Endodermal cell (in vitro differentiated cells): ENCODE results near the gene CD53. TPM values are rescaled to one million over a fixed set of nuclear protein-coding genes. Genes with fewer than 3 reads are reported as not detected.

ENCODE experiments used
- DNase-seq: peaks from one replicate; pipeline ENCODE4 v3.0.0-alpha.2; 2017
- H3K27ac ChIP-seq: 2 replicates; pipeline ENCODE4 v1.5.1; 2013; ENCODE audit warnings: mild to moderate bottlenecking, low read depth, low read length, moderate library complexity
- H3K27me3 ChIP-seq: 2 replicates; pipeline ENCODE4 v1.6.1; 2013; ENCODE audit warnings: mild to moderate bottlenecking, low read length, moderate library complexity; ENCODE audit not compliant: insufficient read depth, control insufficient read depth, poor library complexity, severe bottlenecking
- H3K36me3 ChIP-seq: 2 replicates; pipeline ENCODE4 v1.7.0; 2013; ENCODE audit warnings: mild to moderate bottlenecking, low read length, moderate library complexity; ENCODE audit not compliant: control insufficient read depth, insufficient read depth
- H3K4me1 ChIP-seq: one replicate; pipeline ENCODE4 v1.7.0; 2013; ENCODE audit warnings: low read length; ENCODE audit not compliant: control insufficient read depth, insufficient read depth
- H3K4me3 ChIP-seq: 2 replicates; pipeline ENCODE4 v1.5.1; 2013; ENCODE audit warnings: mild to moderate bottlenecking, low read length, moderate library complexity
- H3K9ac ChIP-seq: 2 replicates; pipeline ENCODE4 v1.6.1; 2013; ENCODE audit warnings: mild to moderate bottlenecking, low read length, moderate library complexity; ENCODE audit not compliant: poor library complexity, severe bottlenecking; ENCODE audit errors: extremely low read depth
- H3K9me3 ChIP-seq: 2 replicates; pipeline ENCODE4 v1.6.1; 2013; ENCODE audit warnings: mild to moderate bottlenecking, low read length, moderate library complexity; ENCODE audit not compliant: control insufficient read depth
- H3K27ac Mint-ChIP-seq: 2 replicates; pipeline ENCODE4 v1.8.0; 2020; ENCODE audit warnings: mixed read lengths
- H3K27me3 Mint-ChIP-seq: 2 replicates; pipeline ENCODE4 v1.8.0; 2021; ENCODE audit warnings: mild to moderate bottlenecking, mixed read lengths; ENCODE audit not compliant: insufficient read depth
- H3K36me3 Mint-ChIP-seq: 2 replicates; pipeline ENCODE4 v1.8.0; 2020; ENCODE audit warnings: low read depth, mixed read lengths
- H3K4me1 Mint-ChIP-seq: 2 replicates; pipeline ENCODE4 v1.8.0; 2020; ENCODE audit warnings: mixed read lengths
- H3K4me3 Mint-ChIP-seq: 2 replicates; pipeline ENCODE4 v1.8.0; 2020; ENCODE audit warnings: mild to moderate bottlenecking, moderate library complexity, mixed read lengths
- H3K9me3 Mint-ChIP-seq: 2 replicates; pipeline ENCODE4 v1.8.0; 2020; ENCODE audit warnings: mild to moderate bottlenecking, mixed read lengths
- WGBS, 2 experiments: methylation state at CpG; one replicate each; pipeline versions ENCODE4 v1.1.5 to v1.1.7; 2013; ENCODE audit warnings: missing lambda C conversion rate in 2 of 2, mixed read lengths in 1 of 2; ENCODE audit not compliant: insufficient coverage in 1 of 2, insufficient read length in 1 of 2; 5-methylcytosine and 5-hydroxymethylcytosine counted together
- total RNA-seq, 2 donors: library from RNA; stranded (reverse); fragmentation: NEBNext Ultra II Directional in 1 of 2; extraction: Animal tissue kit (Norgen Biotek cat#: 25700) in 1 of 2; gene quantifications; 2 replicates in 1 of 2; 3 replicates in 1 of 2; pipeline ENCODE4 v1.2.1, GENCODE V29; 2021
- TF ChIP-seq, protein P1 (sequence below): fragments of 200-600 bp; sonication (generic); conservative IDR thresholded peaks from 2 replicates; pipeline ENCODE4 v1.5.0; 2021; ENCODE audit warnings: antibody characterized with exemption, mild to moderate bottlenecking

CD53 gene
- total RNA-seq, 2 donors from 2014 or later, result not detected

DNA sequence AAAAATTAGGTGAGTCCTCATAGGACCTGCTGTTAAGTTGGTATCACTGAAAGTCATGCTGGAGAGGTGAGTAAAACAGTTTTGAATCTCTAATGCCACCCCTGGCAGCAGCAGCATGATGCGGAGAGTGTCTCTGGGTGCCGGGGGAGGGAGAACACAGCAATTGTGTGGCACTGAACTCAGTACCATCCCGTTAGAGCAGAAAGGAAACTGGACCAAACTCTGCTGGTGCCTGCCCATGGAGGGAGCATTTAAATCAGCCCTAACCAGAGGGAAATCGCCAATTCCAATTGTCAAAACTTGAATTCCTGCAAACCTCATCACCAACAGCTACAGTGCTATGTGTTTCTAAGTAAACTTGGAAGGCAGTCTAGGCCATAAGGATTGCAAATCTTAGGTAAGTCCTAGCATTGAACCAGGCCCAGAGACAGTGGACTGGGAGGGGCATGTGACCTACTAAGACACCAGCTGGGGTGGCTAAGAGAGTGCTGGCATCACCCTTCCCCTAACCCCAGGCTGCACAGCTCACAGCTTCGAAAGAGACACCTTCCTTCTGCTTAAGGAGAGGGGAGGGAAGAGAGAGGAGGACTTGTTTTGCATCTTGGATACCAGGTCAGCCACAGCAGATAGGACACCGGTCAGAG is 30.0 kb downstream of the CD53 start:
- Mint-ChIP-seq H3K4me1 (no peaks in the 10 kb centered on the region), H3K36me3 (no peaks in the 10 kb centered on the region), H3K27ac (no peak overlapping the region), H3K4me3 (no peak overlapping the region), H3K27me3 (no peaks in the 10 kb centered on the region), H3K9me3 (no peaks in the 10 kb centered on the region)
- Histone ChIP-seq H3K27ac (no peak overlapping the region), H3K36me3 (no peaks in the 10 kb centered on the region), H3K27me3 (no peaks in the 10 kb centered on the region), H3K9ac (no peak overlapping the region), H3K4me3 (no peak overlapping the region), H3K4me1 (peaks cover 6% of the 10 kb centered on the region), H3K9me3 (no peaks in the 10 kb centered on the region)
- TF ChIP-seq, protein P1, sequence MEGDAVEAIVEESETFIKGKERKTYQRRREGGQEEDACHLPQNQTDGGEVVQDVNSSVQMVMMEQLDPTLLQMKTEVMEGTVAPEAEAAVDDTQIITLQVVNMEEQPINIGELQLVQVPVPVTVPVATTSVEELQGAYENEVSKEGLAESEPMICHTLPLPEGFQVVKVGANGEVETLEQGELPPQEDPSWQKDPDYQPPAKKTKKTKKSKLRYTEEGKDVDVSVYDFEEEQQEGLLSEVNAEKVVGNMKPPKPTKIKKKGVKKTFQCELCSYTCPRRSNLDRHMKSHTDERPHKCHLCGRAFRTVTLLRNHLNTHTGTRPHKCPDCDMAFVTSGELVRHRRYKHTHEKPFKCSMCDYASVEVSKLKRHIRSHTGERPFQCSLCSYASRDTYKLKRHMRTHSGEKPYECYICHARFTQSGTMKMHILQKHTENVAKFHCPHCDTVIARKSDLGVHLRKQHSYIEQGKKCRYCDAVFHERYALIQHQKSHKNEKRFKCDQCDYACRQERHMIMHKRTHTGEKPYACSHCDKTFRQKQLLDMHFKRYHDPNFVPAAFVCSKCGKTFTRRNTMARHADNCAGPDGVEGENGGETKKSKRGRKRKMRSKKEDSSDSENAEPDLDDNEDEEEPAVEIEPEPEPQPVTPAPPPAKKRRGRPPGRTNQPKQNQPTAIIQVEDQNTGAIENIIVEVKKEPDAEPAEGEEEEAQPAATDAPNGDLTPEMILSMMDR, result no peak
- DNase-seq, result no peak
- 81 to 88% methylated on average over 4 to 6 of the region's 6 CpGs for WGBS, 2 experiments

DNA sequence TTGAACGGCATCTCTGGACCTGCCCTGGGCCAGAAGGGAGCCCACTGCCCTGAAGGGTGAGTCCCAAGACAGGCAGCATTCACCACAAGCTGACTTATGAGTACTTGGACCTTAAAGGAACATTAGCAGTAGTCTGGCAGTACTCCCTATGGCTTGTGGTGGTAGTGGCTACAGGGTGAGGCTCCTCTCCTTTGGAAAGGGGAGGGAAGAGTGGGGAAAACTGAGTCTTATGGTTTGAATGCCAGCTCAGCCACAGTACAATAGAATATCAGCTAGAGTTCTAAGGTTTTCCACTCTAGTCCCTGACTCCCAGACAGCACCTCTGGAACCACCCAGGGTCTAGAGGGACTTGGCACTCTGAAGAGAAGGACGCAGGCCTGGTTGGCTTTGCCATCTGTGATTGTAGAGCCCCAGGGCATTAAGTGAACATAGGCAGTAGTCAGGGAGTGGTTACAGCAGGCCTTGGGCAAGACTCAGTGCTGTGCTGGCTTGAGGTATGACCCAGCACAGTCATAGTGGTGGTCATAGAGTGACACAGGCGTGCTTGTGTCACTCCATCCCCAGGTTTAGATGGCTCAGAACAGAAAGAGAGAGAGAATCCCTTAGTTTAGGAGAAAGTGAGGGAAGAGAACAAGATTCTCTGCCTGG is 31.0 kb downstream of the CD53 start:
- Histone ChIP-seq H3K9me3 (no peaks in the 10 kb centered on the region), H3K27me3 (no peaks in the 10 kb centered on the region), H3K36me3 (no peaks in the 10 kb centered on the region), H3K27ac (no peak overlapping the region), H3K4me1 (peaks cover 2% of the 10 kb centered on the region), H3K9ac (no peak overlapping the region), H3K4me3 (no peak overlapping the region)
- TF ChIP-seq, protein P1, result no peak
- Mint-ChIP-seq H3K4me3 (no peak overlapping the region), H3K27me3 (no peaks in the 10 kb centered on the region), H3K36me3 (no peaks in the 10 kb centered on the region), H3K4me1 (no peaks in the 10 kb centered on the region), H3K9me3 (no peaks in the 10 kb centered on the region), H3K27ac (no peak overlapping the region)
- DNase-seq, result no peak
- 67 to 93% methylated on average over 1 to 3 of the region's 3 CpGs for WGBS, 2 experiments

DNA sequence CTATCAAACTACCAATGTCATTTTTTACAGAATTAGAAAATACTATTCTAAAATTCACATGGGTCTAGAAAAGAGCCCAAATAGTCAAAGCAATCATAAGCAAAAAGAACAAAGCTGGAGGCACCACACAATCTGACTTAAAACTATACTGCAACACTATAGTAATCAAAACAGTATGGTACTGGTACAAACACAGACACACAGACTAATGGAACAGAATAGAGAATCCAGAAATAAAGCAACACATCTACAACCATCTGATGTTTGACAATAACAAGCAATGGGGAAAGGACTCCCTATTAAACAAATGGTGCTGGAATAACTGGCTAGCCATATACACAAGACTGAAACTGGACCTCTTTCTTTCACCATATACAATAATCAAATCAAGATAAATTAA is 39.8 kb downstream of the CD53 start:
- H3K4me1 Mint-ChIP-seq, result peaks cover 6% of the 10 kb centered on the region
- TF ChIP-seq, protein P1, result no peak
- no peak overlapping the region for H3K4me3 ChIP-seq
- peaks cover 8% of the 10 kb centered on the region for H3K9me3 ChIP-seq
- DNase-seq, result no peak
- H3K27me3 Mint-ChIP-seq, result peaks cover 3% of the 10 kb centered on the region
- H3K27me3 ChIP-seq, result no peaks in the 10 kb centered on the region
- no peaks in the 10 kb centered on the region for H3K4me1 ChIP-seq
- no peaks in the 10 kb centered on the region for H3K36me3 ChIP-seq
- H3K4me3 Mint-ChIP-seq, result no peak overlapping the region
- peaks cover 2% of the 10 kb centered on the region for H3K9me3 Mint-ChIP-seq
- H3K9ac ChIP-seq, result no peak overlapping the region
- no peak overlapping the region for H3K27ac Mint-ChIP-seq
- no peaks in the 10 kb centered on the region for H3K36me3 Mint-ChIP-seq
- H3K27ac ChIP-seq, result no peak overlapping the region
